Keratinocyte (primary cell): Measurements from ENCODE around the gene STPG2.

Experiments
- EZH2 ChIP-seq: IDR thresholded peaks from one replicate; pipeline ENCODE4 v1.6.1; 2012; ENCODE audit warnings: inconsistent platforms, mild to moderate bottlenecking, low read length, moderate library complexity
- TF ChIP-seq, protein P1 (sequence below), 3 experiments: IDR thresholded peaks in 1 of 3; conservative IDR thresholded peaks in 1 of 3; optimal IDR thresholded peaks in 1 of 3; 2 replicates in 2 of 3; 3 replicates in 1 of 3; pipeline versions ENCODE3 to v1.5.1; 2011; ENCODE audit warnings: low read length in 3 of 3, mild to moderate bottlenecking in 3 of 3, moderate library complexity in 2 of 3, control low read depth in 1 of 3, inconsistent platforms in 1 of 3; ENCODE audit not compliant: insufficient read depth in 2 of 3; ENCODE audit errors: extremely low read depth in 1 of 3

DNA sequence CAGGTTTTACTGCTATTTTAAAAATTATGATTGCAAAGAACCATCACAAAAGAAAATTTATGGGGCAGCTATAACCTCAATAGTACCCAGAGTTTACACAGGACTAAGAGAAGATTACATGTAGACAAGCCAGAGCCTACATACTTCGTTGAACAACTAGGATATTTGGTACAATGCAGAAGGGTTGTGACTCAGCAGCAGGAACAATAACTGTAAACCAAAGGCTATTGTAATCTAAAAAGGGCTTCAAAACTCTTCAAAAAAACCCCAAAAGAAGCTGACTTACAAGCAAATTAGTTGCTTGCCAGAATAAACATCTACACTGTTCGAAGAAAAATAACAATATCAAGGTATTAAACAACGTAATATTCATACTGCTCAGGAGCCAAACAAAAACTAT lies 618.0 kb downstream of the STPG2 start:
- TF ChIP-seq, protein P1, sequence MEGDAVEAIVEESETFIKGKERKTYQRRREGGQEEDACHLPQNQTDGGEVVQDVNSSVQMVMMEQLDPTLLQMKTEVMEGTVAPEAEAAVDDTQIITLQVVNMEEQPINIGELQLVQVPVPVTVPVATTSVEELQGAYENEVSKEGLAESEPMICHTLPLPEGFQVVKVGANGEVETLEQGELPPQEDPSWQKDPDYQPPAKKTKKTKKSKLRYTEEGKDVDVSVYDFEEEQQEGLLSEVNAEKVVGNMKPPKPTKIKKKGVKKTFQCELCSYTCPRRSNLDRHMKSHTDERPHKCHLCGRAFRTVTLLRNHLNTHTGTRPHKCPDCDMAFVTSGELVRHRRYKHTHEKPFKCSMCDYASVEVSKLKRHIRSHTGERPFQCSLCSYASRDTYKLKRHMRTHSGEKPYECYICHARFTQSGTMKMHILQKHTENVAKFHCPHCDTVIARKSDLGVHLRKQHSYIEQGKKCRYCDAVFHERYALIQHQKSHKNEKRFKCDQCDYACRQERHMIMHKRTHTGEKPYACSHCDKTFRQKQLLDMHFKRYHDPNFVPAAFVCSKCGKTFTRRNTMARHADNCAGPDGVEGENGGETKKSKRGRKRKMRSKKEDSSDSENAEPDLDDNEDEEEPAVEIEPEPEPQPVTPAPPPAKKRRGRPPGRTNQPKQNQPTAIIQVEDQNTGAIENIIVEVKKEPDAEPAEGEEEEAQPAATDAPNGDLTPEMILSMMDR (optimal IDR thresholded peaks at IDR 0.05 in 1 of 3, IDR thresholded peaks at IDR 0.05 in 1 of 3, conservative IDR thresholded peaks at IDR 0.05 in 1 of 3; ENCODE audit: extremely low read depth in 1 of 3, insufficient read depth in 2 of 3, low read length in 3 of 3) = no peak
- no peak for TF ChIP-seq EZH2
